Smooth muscle cell (in vitro differentiated cells): Measurements from ENCODE around the gene HDAC1. TPM values are rescaled to one million over a fixed set of nuclear protein-coding genes. Genes with fewer than 3 reads are reported as not detected.

Source experiments
- DNase-seq: peaks from one replicate; lab custom pipeline; 2025; ENCODE audit not compliant: unreplicated experiment; lab: John Stamatoyannopoulos, UW
- H2AFZ ChIP-seq: fragments of 200-600 bp; sonication (generic); 2 replicates; pipeline ENCODE4 v1.6.0; 2016; ENCODE audit warnings: antibody characterized with exemption, low read depth, mild to moderate bottlenecking
- H3F3A ChIP-seq: fragments of 200-600 bp; sonication (generic); 2 replicates; pipeline ENCODE4 v1.6.0; 2017; ENCODE audit warnings: antibody characterized with exemption, low read depth
- H3K27ac ChIP-seq: fragments of 200-600 bp; sonication (generic); 2 replicates; pipeline ENCODE4 v1.5.1; 2016; ENCODE audit warnings: low read depth, mild to moderate bottlenecking
- H3K27me3 ChIP-seq: fragments of 200-600 bp; sonication (generic); 2 replicates; pipeline ENCODE4 v1.6.1; 2016; ENCODE audit warnings: low read depth, mild to moderate bottlenecking
- H3K36me3 ChIP-seq: fragments of 200-600 bp; sonication (generic); 2 replicates; pipeline ENCODE4 v1.5.1; 2016; ENCODE audit warnings: low read depth
- H3K4me1 ChIP-seq: fragments of 200-600 bp; sonication (generic); 2 replicates; pipeline ENCODE4 v1.5.1; 2016; ENCODE audit warnings: low read depth
- H3K4me2 ChIP-seq: fragments of 200-600 bp; sonication (generic); 2 replicates; pipeline ENCODE4 v1.6.0; 2016; ENCODE audit warnings: mild to moderate bottlenecking
- H3K4me3 ChIP-seq: fragments of 200-600 bp; sonication (generic); 2 replicates; pipeline ENCODE4 v1.5.1; 2016; ENCODE audit warnings: mild to moderate bottlenecking
- H3K79me2 ChIP-seq: fragments of 200-600 bp; sonication (generic); 2 replicates; pipeline ENCODE4 v1.6.0; 2016; ENCODE audit warnings: low read depth, mild to moderate bottlenecking
- H3K9ac ChIP-seq: fragments of 200-600 bp; sonication (generic); 2 replicates; pipeline ENCODE4 v1.6.0; 2016; ENCODE audit warnings: low read depth
- H3K9me3 ChIP-seq: fragments of 200-600 bp; sonication (generic); replicated peaks from 2 replicates; pipeline ENCODE4 v1.5.1; 2016; ENCODE audit warnings: low read depth
- H4K20me1 ChIP-seq: fragments of 200-600 bp; sonication (generic); 2 replicates; pipeline ENCODE4 v1.6.0; 2016; ENCODE audit warnings: low read depth
- CTCF ChIP-seq: fragments of 200-600 bp; sonication (generic); IDR thresholded peaks from 2 replicates; pipeline ENCODE4 v1.5.1; 2017; ENCODE audit warnings: borderline replicate concordance, mild to moderate bottlenecking, antibody characterized with exemption; ENCODE audit not compliant: insufficient read depth, poor library complexity, severe bottlenecking
- WGBS: methylation state at CpG from one replicate; pipeline ENCODE4 v1.1.7; 2016; ENCODE audit warnings: low lambda C conversion rate; 5-methylcytosine and 5-hydroxymethylcytosine counted together
- polyA plus RNA-seq: library from polyadenylated mRNA; unstranded; fragments of >200 nt; fragmentation: Nextera tagmentation; extraction: Ambion mirVana; gene quantifications from 2 replicates; pipeline ENCODE4 v1.2.1, GENCODE V29; 2016
- total RNA-seq: library from RNA; depleted of rRNA; stranded (reverse); fragments of >200 nt; gene quantifications from 2 replicates; pipeline ENCODE4 v1.2.3, GENCODE V29; 2014

Gene HDAC1
- total and polyA plus RNA-seq, 2 experiments from 2014 or later, result 29.3 to 48.8 TPM

GRCh38 chr1:32352239-32352745 lies 60.4 kb downstream of the HDAC1 start:
- peak overlapping the region; percentile 94 for H3K9ac ChIP-seq
- peak overlapping the region; percentile 81 for H3K4me3 ChIP-seq
- H3F3A ChIP-seq, result peaks cover 20% of the 10 kb centered on the region
- H4K20me1 ChIP-seq, result no peaks in the 10 kb centered on the region
- H3K4me2 ChIP-seq, result peak overlapping the region; percentile 99
- 42% methylated on average over 8 of the region's 8 CpGs for WGBS
- H2AFZ ChIP-seq, result peak overlapping the region; percentile 94
- no peak for DNase-seq
- TF ChIP-seq CTCF, result no peak
- H3K9me3 ChIP-seq, result no peaks in the 10 kb centered on the region
- no peaks in the 10 kb centered on the region for H3K36me3 ChIP-seq
- H3K79me2 ChIP-seq, result no peaks in the 10 kb centered on the region
- peaks cover 19% of the 10 kb centered on the region for H3K4me1 ChIP-seq
- H3K27ac ChIP-seq, result peak overlapping the region; percentile 90
- H3K27me3 ChIP-seq, result no peaks in the 10 kb centered on the region

GRCh38 chr1:32352831-32353383 lies 61.0 kb downstream of the HDAC1 start:
- Histone ChIP-seq H4K20me1 (no peaks in the 10 kb centered on the region), H3K27ac (peak overlapping the region; percentile 90), H3K79me2 (no peaks in the 10 kb centered on the region), H3K9ac (no peak overlapping the region), H3F3A (peaks cover 20% of the 10 kb centered on the region), H3K4me1 (peaks cover 19% of the 10 kb centered on the region), H3K27me3 (no peaks in the 10 kb centered on the region), H3K4me2 (peak overlapping the region; percentile 99), H3K9me3 (no peaks in the 10 kb centered on the region), H2AFZ (no peak overlapping the region), H3K4me3 (peak overlapping the region; percentile 81), H3K36me3 (no peaks in the 10 kb centered on the region)
- TF ChIP-seq CTCF, result no peak
- DNase-seq, result no peak
- WGBS, result 31% methylated on average over 2 of the region's 2 CpGs

GRCh38 chr1:32353431-32353830 lies 61.5 kb downstream of the HDAC1 start:
- H3K9ac ChIP-seq, result no peak overlapping the region
- no peaks in the 10 kb centered on the region for H4K20me1 ChIP-seq
- peaks cover 19% of the 10 kb centered on the region for H3K4me1 ChIP-seq
- H3F3A ChIP-seq, result peaks cover 20% of the 10 kb centered on the region
- TF ChIP-seq CTCF, result no peak
- no peaks in the 10 kb centered on the region for H3K79me2 ChIP-seq
- H3K36me3 ChIP-seq, result no peaks in the 10 kb centered on the region
- H3K4me2 ChIP-seq, result peak overlapping the region; percentile 99
- H3K9me3 ChIP-seq, result no peaks in the 10 kb centered on the region
- H3K4me3 ChIP-seq, result no peak overlapping the region
- no peaks in the 10 kb centered on the region for H3K27me3 ChIP-seq
- H3K27ac ChIP-seq, result peak overlapping the region; percentile 90
- 54% methylated on average over 2 of the region's 2 CpGs for WGBS
- no peak for DNase-seq
- H2AFZ ChIP-seq, result no peak overlapping the region
